Activated CD4-positive, CD25-positive, alpha-beta regulatory T cell treated with anti-CD3 and anti-CD28 coated beads, Interleukin-2, amount 50 U/mL, for 24 hours (primary cell): ENCODE measurements around the gene SLC15A2.
"Not testable (repeated sequence)": the region's sequence is repeated elsewhere in the genome, so short reads cannot be mapped to it uniquely, and the experiment has no call there.

Source experiments
- ATAC-seq, 2 donors: fragments of 150-1000 bp; cut with Tn5 transposase; one replicate each; pipeline ENCODE4 v1.10.0; 2021; ENCODE audit warnings: mild to moderate bottlenecking in 1 of 2, moderate library complexity in 1 of 2

The SLC15A2 gene

DNA sequence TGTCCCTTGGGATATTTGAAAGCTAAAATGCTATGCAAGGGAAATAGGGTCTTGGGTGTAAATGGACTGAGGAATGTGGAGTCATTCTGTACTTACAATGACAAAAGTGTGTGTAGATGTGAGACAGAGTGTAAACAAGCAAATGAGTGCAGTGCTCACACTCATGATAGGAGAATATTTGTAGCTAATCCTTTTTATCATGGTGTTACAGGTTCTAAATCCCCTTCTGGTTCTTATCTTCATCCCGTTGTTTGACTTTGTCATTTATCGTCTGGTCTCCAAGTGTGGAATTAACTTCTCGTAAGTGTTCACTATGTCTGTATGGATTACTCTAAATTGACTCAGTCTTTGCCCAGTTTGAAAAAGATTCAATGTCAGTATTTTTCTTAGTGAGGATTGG lies 30.5 kb downstream of the SLC15A2 start:
- ATAC-seq: no peak

- no peak for ATAC-seq
Observed at GRCh38 chr3:121926380-121926779, 32.2 kb downstream of the SLC15A2 start.

DNA sequence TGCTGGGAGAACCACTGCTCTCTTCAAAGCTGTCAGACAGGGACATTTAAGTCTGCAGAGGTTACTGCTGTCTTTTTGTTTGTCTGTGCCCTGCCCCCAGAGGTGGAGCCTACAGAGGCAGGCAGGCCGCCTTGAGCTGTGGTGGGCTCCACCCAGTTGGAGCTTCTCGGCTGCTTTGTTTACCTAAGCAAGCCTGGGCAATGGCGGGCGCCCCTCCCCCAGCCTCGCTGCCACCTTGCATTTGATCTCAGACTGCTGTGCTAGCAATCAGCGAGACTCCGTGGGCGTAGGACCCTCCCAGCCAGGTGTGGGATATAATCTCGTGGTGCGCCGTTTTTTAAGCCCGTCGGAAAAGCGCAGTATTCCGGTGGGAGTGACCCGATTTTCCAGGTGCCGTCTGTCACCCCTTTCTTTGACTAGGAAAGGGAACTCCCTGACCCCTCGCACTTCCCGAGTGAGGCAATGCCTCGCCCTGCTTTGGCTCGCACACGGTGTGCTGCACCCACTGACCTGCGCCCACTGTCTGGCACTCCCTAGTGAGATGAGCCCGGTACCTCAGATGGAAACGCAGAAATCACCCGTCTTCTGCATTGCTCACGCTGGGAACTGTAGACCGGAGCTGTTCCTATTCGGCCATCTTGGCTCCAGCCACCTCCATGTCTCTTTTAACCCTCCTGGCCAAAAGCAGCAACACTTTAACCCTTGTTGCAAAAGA lies 44.1 kb downstream of the SLC15A2 start:
- ATAC-seq: not testable (repeated sequence)

GRCh38 chr3:121941592-121941991 lies 47.4 kb downstream of the SLC15A2 start:
- ATAC-seq: no peak

GRCh38 chr3:121942116-121942786 lies 48.0 kb downstream of the SLC15A2 start:
- no peak for ATAC-seq

GRCh38 chr3:121943431-121943830 lies 49.2 kb downstream of the SLC15A2 start:
- ATAC-seq: no peak

DNA sequence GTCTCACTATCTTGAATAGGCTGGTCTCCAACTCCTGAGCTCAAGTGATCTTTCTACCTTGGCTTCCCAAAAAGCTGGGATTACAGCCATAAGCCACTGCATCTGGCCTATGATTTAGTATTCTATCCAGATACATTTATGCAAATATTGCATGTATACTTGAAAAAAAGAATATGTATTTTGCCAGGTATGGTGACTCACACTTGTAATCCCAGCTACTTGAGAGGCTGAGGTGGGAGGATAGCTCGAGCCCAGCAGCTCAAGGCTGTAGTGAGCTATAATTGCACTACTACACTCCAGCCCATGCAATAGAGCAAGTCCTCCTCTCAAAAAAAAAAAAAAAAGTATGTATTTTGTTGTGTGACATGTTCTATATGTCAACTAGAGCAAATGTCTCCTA lies 54.4 kb downstream of the SLC15A2 start:
- ATAC-seq: no peak

DNA sequence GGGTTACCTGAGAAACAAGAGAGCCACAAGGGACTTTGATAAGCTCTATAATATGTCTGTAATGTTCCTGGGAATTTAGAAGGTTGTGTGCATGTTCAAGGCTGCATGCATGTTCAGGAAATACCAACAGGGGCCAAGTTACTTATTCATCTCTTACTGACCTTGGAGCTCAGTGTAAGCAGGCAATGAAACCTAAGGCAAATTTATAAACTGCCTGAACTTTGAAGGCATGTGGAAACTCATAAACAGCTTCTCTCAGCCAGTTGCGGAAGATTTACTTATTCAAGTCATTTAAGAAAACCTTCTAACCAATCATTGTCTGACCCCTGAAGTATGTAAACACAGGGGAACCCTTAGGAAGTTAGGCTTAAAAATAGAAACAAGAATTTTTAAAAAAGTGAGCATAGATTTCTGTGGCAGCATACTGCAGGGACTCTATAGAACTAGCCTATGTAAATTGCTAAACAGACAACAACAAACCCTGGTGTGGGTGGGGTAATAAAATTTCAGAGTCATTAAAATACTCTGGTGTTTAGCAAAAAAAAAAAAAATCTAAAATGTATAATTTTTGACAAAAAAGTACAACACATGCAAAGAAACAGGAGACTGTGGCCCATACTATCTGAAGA lies 57.2 kb downstream of the SLC15A2 start:
- ATAC-seq: no peak

DNA sequence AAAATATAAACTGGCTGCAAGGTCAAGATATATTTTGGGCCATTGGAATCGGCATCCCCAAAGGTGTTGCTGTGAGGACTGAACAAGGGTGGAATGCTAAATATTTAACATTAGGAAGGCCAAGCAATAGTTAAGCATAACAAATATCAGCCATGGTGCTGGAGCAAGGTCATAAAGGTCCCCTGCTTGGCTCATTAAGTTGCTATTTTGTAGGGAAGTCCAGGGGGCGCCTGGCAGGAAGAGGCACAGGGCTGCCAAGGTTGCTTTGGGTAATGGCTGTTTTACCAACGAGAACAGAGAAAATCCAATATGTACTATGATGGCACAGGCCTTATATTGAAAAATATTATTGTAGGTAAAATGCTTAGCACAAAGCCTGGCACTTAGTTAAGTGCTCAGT lies 62.2 kb downstream of the SLC15A2 start:
- ATAC-seq: no peak

GRCh38 chr3:121957674-121958415 lies 63.6 kb downstream of the SLC15A2 start:
- ATAC-seq: no peak

DNA sequence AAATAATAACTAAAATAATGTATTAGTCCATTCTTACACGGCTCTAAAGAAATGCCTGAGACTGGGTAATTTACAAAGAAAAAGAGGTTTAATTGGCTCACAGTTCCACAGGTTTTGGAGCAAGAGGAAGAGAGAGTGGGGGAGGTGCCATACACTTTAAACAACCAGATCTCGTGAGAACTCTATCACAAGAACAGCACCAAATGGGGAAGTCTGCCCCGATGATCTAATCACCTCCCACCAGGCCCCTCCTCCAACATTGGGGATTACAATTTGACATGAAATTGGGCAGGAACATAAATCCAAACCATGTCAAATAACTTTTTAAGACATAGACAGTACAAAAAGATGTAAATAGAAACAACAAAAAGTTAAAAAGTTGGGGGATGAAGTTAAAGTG lies 64.6 kb downstream of the SLC15A2 start:
- ATAC-seq: no peak

GRCh38 chr3:121961283-121961682 lies 67.1 kb downstream of the SLC15A2 start:
- ATAC-seq: no peak

- no peak for ATAC-seq
Observed at GRCh38 chr3:121962443-121962842, 68.2 kb downstream of the SLC15A2 start.

- ATAC-seq: no peak
Observed at GRCh38 chr3:121963608-121964007, 69.4 kb downstream of the SLC15A2 start.

- no peak for ATAC-seq
Observed at GRCh38 chr3:121969631-121970030, 75.4 kb downstream of the SLC15A2 start.

DNA sequence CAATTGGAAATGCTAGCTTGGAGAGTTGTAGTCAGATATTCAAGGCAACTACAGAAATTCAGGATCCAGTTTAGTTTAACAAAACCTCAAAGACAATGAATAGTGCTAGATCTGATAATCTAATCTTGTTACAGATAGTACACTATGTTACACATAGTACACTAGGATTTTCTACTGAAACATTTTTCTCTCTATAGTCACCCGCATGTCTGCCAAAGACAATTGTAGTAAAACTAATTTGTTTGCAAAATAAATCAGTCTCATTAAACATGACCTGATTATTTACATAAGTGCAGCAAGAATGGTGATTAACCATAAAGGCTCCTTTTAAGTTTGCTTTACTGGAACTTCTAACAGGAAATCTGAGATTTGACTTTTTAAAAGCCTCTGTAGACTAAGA lies 75.8 kb downstream of the SLC15A2 start:
- ATAC-seq: no peak

- no peak for ATAC-seq
Observed at GRCh38 chr3:121974601-121975111, 80.5 kb downstream of the SLC15A2 start.

DNA sequence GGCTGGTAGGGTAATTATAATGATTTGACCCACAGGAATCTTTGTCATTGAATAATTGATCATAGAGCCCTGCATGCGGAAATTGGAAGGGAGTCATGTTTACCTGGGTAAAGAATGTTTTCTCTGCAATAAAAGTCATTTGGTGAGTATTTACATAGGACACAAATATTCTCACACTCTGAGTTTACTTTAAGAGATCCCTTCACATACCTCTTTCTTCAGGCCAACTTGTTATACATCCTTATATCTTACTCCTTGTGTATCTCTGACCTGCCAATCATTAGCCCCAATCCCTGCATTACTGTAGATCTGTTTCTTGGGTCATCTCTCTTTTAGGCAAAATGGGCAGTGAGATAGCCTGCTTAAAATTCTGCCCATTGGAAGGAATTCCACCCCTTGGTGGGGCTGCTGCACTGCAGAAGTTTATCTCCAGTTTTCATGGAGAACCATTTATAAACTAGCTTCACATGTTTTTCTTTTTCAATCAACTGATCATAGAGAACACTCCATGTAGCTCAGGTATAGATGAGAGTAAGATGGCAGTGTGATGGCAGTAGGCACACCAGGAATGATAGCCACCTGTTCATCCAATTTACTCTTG lies 81.6 kb downstream of the SLC15A2 start:
- ATAC-seq: no peak

GRCh38 chr3:121976727-121977126 lies 82.5 kb downstream of the SLC15A2 start:
- ATAC-seq: no peak

DNA sequence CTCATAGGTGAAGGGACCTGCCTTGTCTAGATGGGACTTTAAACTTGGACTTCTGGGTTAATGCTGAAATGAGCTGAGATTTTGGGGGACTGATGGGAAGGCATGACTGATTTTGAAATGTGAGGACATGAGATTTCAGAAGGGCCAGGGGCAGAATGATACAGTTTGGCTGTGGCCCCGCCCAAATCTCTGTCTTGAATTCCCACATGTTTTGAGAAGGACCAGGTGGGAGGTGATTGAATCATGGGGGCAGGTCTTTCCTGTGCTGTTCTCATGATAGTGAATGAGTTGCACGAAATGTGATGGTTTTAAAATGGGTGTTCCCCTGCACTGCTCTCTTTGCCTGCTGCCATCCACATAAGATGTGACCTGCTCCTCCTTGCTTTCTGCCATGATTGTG lies 85.0 kb downstream of the SLC15A2 start:
- no peak for ATAC-seq

DNA sequence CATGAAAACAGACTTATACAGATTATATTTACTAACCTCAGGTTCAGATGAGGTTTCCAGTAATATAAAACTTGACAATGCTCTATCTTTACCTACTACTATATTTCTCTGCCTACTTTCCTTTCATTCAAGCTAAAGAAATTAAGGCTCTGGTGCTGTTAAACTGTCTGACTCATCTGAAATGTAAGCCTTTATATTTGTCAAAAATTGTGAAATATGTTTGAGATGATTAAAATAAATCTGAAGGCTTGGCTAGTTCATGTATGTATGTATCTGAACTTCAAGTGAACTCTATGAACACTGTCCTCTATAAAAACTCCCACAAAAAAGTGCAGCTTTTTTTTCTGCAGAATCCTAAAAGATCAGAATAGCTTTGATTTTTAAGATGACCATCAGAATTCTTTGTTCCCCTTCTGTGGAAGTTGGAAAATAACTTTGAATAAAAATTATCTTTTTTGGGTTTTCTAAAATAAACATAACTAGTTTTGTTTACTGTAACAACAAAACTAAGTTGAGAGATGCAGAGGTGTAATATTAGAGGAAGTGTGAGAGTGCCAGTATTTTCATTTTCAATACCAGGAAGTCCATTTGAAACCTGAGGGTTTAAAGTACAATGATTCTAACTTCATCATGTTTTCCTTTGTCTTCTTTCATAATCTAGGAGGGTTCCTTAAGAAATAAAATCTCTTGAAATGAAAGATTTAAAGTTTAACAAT lies 85.7 kb downstream of the SLC15A2 start:
- no peak for ATAC-seq

GRCh38 chr3:121980450-121980796 lies 86.2 kb downstream of the SLC15A2 start:
- no peak for ATAC-seq
